GM23338 (cell line): ENCODE data around the gene FATE1. TPM values are rescaled to one million over a fixed set of nuclear protein-coding genes. Genes with fewer than 3 reads are reported as not detected.

Experiments
- ATAC-seq: fragments of 200-7000 bp; cut with Tn5 transposase; 3 replicates; pipeline ENCODE4 v1.9.1; 2020
- DNase-seq: peaks from one replicate; pipeline ENCODE4 v3.0.0-alpha.2; 2015; ENCODE audit warnings: low spot score
- H2AFZ ChIP-seq: fragments of 200-600 bp; sonication (generic); 2 replicates; pipeline ENCODE4 v1.8.0; 2016; ENCODE audit warnings: antibody characterized with exemption, mild to moderate bottlenecking, moderate library complexity
- H3F3A ChIP-seq: fragments of 200-600 bp; sonication (generic); replicated peaks from 2 replicates; pipeline ENCODE4 v1.8.0; 2017; ENCODE audit warnings: antibody characterized with exemption, mixed run types, low read depth
- H3K27ac ChIP-seq: fragments of 200-600 bp; sonication (generic); 2 replicates; pipeline ENCODE4 v1.6.1; 2016; ENCODE audit warnings: low read depth
- H3K27me3 ChIP-seq: fragments of 200-600 bp; sonication (generic); 2 replicates; pipeline ENCODE4 v1.8.0; 2016; ENCODE audit warnings: mild to moderate bottlenecking, mixed run types, moderate library complexity; ENCODE audit not compliant: insufficient read depth
- H3K36me3 ChIP-seq: fragments of 200-600 bp; sonication (generic); 2 replicates; pipeline ENCODE4 v1.8.0; 2016; ENCODE audit warnings: mild to moderate bottlenecking; ENCODE audit not compliant: insufficient read depth
- H3K4me1 ChIP-seq: fragments of 200-600 bp; sonication (generic); 2 replicates; pipeline ENCODE4 v1.8.0; 2016; ENCODE audit warnings: mild to moderate bottlenecking, moderate library complexity; ENCODE audit not compliant: insufficient read depth
- H3K4me2 ChIP-seq: fragments of 200-600 bp; sonication (generic); 2 replicates; pipeline ENCODE4 v1.7.1; 2017; ENCODE audit warnings: mixed run types
- H3K4me3 ChIP-seq: fragments of 200-600 bp; sonication (generic); 2 replicates; pipeline ENCODE4 v1.6.1; 2016; ENCODE audit warnings: mixed run types
- H3K79me2 ChIP-seq: fragments of 200-600 bp; sonication (generic); replicated peaks from 2 replicates; pipeline ENCODE4 v1.8.0; 2017; ENCODE audit warnings: mild to moderate bottlenecking; ENCODE audit not compliant: insufficient read depth
- H3K9me2 ChIP-seq: fragments of 200-600 bp; sonication (generic); 2 replicates; pipeline ENCODE4 v1.8.0; 2017; ENCODE audit not compliant: insufficient read depth
- H4K20me1 ChIP-seq: fragments of 200-600 bp; sonication (generic); replicated peaks from 2 replicates; pipeline ENCODE4 v1.8.0; 2017; ENCODE audit warnings: mild to moderate bottlenecking; ENCODE audit not compliant: insufficient read depth
- H3K27ac Mint-ChIP-seq: 2 replicates; pipeline ENCODE4 v1.8.0; 2020; ENCODE audit warnings: inconsistent platforms, mild to moderate bottlenecking, moderate library complexity, mixed read lengths
- H3K27me3 Mint-ChIP-seq: 3 replicates; pipeline ENCODE4 v1.8.0; 2022; ENCODE audit warnings: low read depth, mild to moderate bottlenecking, moderate library complexity, mixed read lengths, inconsistent platforms; ENCODE audit not compliant: insufficient read depth, poor library complexity
- H3K36me3 Mint-ChIP-seq: 3 replicates; pipeline ENCODE4 v1.8.0; 2021; ENCODE audit warnings: low read depth, mild to moderate bottlenecking, inconsistent platforms, moderate library complexity, mixed read lengths
- H3K4me1 Mint-ChIP-seq: 3 replicates; pipeline ENCODE4 v1.8.0; 2020; ENCODE audit warnings: mild to moderate bottlenecking, inconsistent platforms, mixed read lengths
- H3K4me3 Mint-ChIP-seq: 3 replicates; pipeline ENCODE4 v1.8.0; 2021; ENCODE audit warnings: moderate library complexity, mild to moderate bottlenecking, inconsistent platforms, mixed read lengths
- H3K9me3 Mint-ChIP-seq: 3 replicates; pipeline ENCODE4 v1.8.0; 2020; ENCODE audit warnings: moderate library complexity, mild to moderate bottlenecking, inconsistent platforms, mixed read lengths
- CREB1 ChIP-seq: fragments of 250-450 bp; sonication (Bioruptor Pico); IDR thresholded peaks from 2 replicates; pipeline ENCODE4 v1.5.0; 2020; ENCODE audit warnings: low read depth, mild to moderate bottlenecking, moderate library complexity
- ETS1 ChIP-seq: IDR thresholded peaks from 2 replicates; pipeline ENCODE4 v1.6.1; 2016; ENCODE audit warnings: antibody characterized with exemption
- EZH2 ChIP-seq: fragments of 200-600 bp; sonication (generic); IDR thresholded peaks from one replicate; pipeline ENCODE4 v1.8.0; 2017; ENCODE audit warnings: antibody characterized with exemption, mild to moderate bottlenecking, low read depth; ENCODE audit not compliant: unreplicated experiment
- EZH2phosphoT487 ChIP-seq: fragments of 200-600 bp; sonication (generic); IDR thresholded peaks from one replicate; pipeline ENCODE4 v1.8.1; 2018; ENCODE audit warnings: antibody characterized with exemption; ENCODE audit not compliant: unreplicated experiment
- JUNB ChIP-seq: IDR thresholded peaks from one replicate; pipeline ENCODE4 v1.6.1; 2016; ENCODE audit warnings: antibody characterized with exemption; ENCODE audit not compliant: unreplicated experiment
- NANOG ChIP-seq: IDR thresholded peaks from 2 replicates; pipeline ENCODE4 v1.6.1; 2016; ENCODE audit warnings: antibody characterized with exemption, borderline replicate concordance
- POLR2AphosphoS5 ChIP-seq: IDR thresholded peaks from 2 replicates; pipeline ENCODE4 v1.6.1; 2016; ENCODE audit warnings: antibody characterized with exemption, low read depth
- STAT1 ChIP-seq: IDR thresholded peaks from one replicate; pipeline ENCODE4 v1.6.1; 2016; ENCODE audit warnings: antibody characterized with exemption; ENCODE audit not compliant: unreplicated experiment
- ZNF114 ChIP-seq: fragments of 250-450 bp; sonication (Bioruptor Pico); IDR thresholded peaks from 2 replicates; pipeline ENCODE4 v1.5.0; 2020; ENCODE audit warnings: mild to moderate bottlenecking, moderate library complexity
- ZNF331 ChIP-seq: fragments of 250-450 bp; sonication (Bioruptor Pico); IDR thresholded peaks from 2 replicates; pipeline ENCODE4 v1.5.0; 2020; ENCODE audit warnings: low read depth, mild to moderate bottlenecking, moderate library complexity
- polyA plus RNA-seq: library from polyadenylated mRNA; unstranded; fragments of >200 nt; fragmentation: Nextera tagmentation; extraction: Ambion mirVana; gene quantifications from 2 replicates; pipeline ENCODE4 v1.2.1, GENCODE V29; 2016
- total RNA-seq: library from RNA; depleted of rRNA; stranded (reverse); fragments of >200 nt; shearing (Covaris generic); gene quantifications from 2 replicates; pipeline ENCODE4 v1.2.3, GENCODE V29; 2014
- TF ChIP-seq, protein P1 (sequence below), 2 experiments: fragments of 200-600 bp in 1 of 2; sonication (generic) in 1 of 2; conservative IDR thresholded peaks; 2 replicates each; pipeline versions ENCODE4 v1.5.1 to v1.6.1; 2016 to 2017; ENCODE audit warnings: antibody characterized with exemption in 2 of 2, low read depth in 2 of 2, mild to moderate bottlenecking in 2 of 2, moderate library complexity in 1 of 2
- TF ChIP-seq, protein P2 (sequence below): IDR thresholded peaks from one replicate; pipeline ENCODE4 v1.6.1; 2018; ENCODE audit warnings: antibody characterized with exemption; ENCODE audit not compliant: unreplicated experiment

The FATE1 gene
- total and polyA plus RNA-seq, 2 experiments from 2014 or later: 0.31 TPM; not detected in 1

DNA sequence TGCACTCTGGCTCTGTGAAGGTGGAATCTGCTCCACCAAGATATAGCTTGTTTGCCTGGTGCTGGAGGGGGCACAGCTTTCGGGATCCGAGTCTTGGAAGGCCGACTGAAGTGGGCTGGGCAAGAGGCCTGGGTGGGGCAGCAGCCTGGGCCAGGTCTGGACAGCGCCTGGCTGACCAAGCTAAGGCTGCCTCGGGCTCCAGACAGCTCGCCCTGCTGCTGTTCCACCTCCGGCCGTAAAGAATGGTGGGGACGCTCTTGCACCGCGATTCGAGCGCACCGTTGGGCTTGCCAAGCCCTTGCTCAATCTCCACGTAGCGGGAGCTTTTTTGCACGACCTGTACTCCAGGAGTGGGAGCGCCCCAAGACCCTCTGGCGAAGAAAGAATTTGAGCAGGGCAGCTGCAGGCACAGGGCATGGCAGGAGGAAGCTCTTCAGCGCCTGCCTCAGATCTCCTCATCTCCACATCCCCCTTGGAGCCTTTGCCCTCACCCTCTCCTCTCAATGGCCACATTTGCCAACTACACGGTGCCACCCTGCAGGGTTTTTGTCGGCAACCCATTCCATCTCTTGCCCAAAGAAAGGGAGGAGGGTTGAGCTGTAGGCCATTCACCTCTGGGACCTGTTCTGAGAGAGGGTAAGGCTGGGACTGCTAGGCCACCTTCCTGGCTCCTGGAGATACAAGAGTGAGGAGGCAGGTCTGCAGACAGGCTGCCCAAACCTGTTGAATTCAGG lies 37.6 kb downstream of the FATE1 start:
- Mint-ChIP-seq H3K4me1 (peaks cover 15% of the 10 kb centered on the region; the same call in 2 of the 3 replicates), H3K27ac (no peak overlapping the region), H3K9me3 (no peaks in the 10 kb centered on the region), H3K4me3 (no peak overlapping the region), H3K27me3 (peaks cover 5% of the 10 kb centered on the region), H3K36me3 (no peaks in the 10 kb centered on the region)
- no peak overlapping the region for H2AFZ ChIP-seq
- no peaks in the 10 kb centered on the region for H3K36me3 ChIP-seq
- ATAC-seq (peak; percentile 83), DNase-seq (peak; percentile 74)
- H3F3A ChIP-seq: no peaks in the 10 kb centered on the region
- H4K20me1 ChIP-seq: no peaks in the 10 kb centered on the region
- peaks cover 7% of the 10 kb centered on the region; the same call in 1 of the 2 replicates for H3K4me1 ChIP-seq
- no peak overlapping the region for H3K4me3 ChIP-seq
- no peak overlapping the region for H3K4me2 ChIP-seq
- no peaks in the 10 kb centered on the region for H3K27me3 ChIP-seq
- no peak for TF ChIP-seq JUNB
- TF ChIP-seq, protein P1, sequence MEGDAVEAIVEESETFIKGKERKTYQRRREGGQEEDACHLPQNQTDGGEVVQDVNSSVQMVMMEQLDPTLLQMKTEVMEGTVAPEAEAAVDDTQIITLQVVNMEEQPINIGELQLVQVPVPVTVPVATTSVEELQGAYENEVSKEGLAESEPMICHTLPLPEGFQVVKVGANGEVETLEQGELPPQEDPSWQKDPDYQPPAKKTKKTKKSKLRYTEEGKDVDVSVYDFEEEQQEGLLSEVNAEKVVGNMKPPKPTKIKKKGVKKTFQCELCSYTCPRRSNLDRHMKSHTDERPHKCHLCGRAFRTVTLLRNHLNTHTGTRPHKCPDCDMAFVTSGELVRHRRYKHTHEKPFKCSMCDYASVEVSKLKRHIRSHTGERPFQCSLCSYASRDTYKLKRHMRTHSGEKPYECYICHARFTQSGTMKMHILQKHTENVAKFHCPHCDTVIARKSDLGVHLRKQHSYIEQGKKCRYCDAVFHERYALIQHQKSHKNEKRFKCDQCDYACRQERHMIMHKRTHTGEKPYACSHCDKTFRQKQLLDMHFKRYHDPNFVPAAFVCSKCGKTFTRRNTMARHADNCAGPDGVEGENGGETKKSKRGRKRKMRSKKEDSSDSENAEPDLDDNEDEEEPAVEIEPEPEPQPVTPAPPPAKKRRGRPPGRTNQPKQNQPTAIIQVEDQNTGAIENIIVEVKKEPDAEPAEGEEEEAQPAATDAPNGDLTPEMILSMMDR (conservative IDR thresholded peaks at IDR 0.05; ENCODE audit: low read depth in 2 of 2): peak; percentile 53 to 84
- TF ChIP-seq ZNF331: no peak
- TF ChIP-seq, protein P2, sequence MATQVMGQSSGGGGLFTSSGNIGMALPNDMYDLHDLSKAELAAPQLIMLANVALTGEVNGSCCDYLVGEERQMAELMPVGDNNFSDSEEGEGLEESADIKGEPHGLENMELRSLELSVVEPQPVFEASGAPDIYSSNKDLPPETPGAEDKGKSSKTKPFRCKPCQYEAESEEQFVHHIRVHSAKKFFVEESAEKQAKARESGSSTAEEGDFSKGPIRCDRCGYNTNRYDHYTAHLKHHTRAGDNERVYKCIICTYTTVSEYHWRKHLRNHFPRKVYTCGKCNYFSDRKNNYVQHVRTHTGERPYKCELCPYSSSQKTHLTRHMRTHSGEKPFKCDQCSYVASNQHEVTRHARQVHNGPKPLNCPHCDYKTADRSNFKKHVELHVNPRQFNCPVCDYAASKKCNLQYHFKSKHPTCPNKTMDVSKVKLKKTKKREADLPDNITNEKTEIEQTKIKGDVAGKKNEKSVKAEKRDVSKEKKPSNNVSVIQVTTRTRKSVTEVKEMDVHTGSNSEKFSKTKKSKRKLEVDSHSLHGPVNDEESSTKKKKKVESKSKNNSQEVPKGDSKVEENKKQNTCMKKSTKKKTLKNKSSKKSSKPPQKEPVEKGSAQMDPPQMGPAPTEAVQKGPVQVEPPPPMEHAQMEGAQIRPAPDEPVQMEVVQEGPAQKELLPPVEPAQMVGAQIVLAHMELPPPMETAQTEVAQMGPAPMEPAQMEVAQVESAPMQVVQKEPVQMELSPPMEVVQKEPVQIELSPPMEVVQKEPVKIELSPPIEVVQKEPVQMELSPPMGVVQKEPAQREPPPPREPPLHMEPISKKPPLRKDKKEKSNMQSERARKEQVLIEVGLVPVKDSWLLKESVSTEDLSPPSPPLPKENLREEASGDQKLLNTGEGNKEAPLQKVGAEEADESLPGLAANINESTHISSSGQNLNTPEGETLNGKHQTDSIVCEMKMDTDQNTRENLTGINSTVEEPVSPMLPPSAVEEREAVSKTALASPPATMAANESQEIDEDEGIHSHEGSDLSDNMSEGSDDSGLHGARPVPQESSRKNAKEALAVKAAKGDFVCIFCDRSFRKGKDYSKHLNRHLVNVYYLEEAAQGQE: peak; percentile 50
- no peaks in the 10 kb centered on the region for H3K79me2 ChIP-seq
- H3K9me2 ChIP-seq: no peaks in the 10 kb centered on the region
- no peak overlapping the region for H3K27ac ChIP-seq

DNA sequence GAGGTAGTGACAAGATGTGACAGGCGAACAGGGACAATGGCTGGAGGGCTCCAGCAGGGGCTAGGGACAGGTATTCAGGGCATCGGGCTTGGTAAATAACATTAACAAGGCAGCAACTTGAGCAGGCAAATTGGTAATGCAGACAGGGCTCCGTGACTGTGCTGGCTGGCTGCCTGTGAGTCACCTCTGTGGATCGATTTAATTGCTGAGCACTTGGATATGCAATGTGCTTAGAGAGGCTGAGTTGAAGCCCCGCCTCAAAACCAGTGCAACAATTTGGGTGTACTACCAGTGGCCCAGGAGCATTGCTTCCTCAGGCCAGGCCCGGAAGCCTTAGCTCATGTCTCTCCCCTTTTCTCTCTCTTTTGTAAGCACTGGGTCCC lies 38.2 kb downstream of the FATE1 start:
- no peak; the same call in 2 of the 3 replicates for ATAC-seq
- no peaks in the 10 kb centered on the region for H3K9me3 Mint-ChIP-seq
- H3K27ac Mint-ChIP-seq: no peak overlapping the region
- no peaks in the 10 kb centered on the region for H3K36me3 Mint-ChIP-seq
- no peak overlapping the region for H3K4me3 Mint-ChIP-seq
- Histone ChIP-seq H3K9me2 (no peaks in the 10 kb centered on the region), H3K27me3 (no peaks in the 10 kb centered on the region), H4K20me1 (no peaks in the 10 kb centered on the region), H3K27ac (no peak overlapping the region), H3K79me2 (no peaks in the 10 kb centered on the region), H2AFZ (no peak overlapping the region), H3K36me3 (no peaks in the 10 kb centered on the region), H3K4me2 (no peak overlapping the region), H3K4me3 (no peak overlapping the region), H3F3A (no peaks in the 10 kb centered on the region), H3K4me1 (peaks cover under 1% of the 10 kb centered on the region; the same call in 1 of the 2 replicates)
- no peak for DNase-seq
- H3K4me1 Mint-ChIP-seq: peaks cover 10% of the 10 kb centered on the region; the same call in 2 of the 3 replicates
- H3K27me3 Mint-ChIP-seq: peaks cover 5% of the 10 kb centered on the region
- TF ChIP-seq EZH2 (no peak), CREB1 (no peak), NANOG (no peak), STAT1 (no peak), EZH2phosphoT487 (no peak), ZNF114 (CRISPR knock-in tag) (no peak), ZNF331 (no peak), ETS1 (no peak), JUNB (no peak), POLR2AphosphoS5 (no peak)
- TF ChIP-seq, protein P1 (conservative IDR thresholded peaks at IDR 0.05; ENCODE audit: low read depth in 2 of 2): no peak
